ENCODE results near the gene DECR2.

DNA sequence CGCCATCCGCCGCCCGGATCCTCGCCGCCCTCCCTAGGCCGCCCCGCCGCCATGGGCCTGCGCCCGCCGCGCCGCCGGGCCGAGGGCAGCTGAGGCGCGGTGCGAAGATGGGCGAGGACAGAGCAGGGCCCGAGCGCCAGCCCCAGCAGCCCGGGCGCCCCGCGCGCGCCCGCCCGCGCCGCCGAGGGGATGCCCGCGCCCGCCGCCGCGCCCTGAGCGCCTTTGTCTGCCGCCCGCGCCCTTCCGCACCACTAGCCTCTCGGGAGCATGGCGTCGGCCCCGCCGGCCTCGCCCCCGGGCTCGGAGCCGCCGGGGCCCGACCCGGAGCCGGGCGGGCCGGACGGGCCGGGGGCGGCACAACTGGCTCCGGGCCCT lies 24.0 kb downstream of the DECR2 start:
- TF ChIP-seq, protein P1, sequence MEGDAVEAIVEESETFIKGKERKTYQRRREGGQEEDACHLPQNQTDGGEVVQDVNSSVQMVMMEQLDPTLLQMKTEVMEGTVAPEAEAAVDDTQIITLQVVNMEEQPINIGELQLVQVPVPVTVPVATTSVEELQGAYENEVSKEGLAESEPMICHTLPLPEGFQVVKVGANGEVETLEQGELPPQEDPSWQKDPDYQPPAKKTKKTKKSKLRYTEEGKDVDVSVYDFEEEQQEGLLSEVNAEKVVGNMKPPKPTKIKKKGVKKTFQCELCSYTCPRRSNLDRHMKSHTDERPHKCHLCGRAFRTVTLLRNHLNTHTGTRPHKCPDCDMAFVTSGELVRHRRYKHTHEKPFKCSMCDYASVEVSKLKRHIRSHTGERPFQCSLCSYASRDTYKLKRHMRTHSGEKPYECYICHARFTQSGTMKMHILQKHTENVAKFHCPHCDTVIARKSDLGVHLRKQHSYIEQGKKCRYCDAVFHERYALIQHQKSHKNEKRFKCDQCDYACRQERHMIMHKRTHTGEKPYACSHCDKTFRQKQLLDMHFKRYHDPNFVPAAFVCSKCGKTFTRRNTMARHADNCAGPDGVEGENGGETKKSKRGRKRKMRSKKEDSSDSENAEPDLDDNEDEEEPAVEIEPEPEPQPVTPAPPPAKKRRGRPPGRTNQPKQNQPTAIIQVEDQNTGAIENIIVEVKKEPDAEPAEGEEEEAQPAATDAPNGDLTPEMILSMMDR (conservative IDR thresholded peaks at IDR 0.05) = no peak
- peak; percentile 72 for TF ChIP-seq ZFX (IDR thresholded peaks at IDR 0.05)

All from C4-2B (cell line).